ENCODE results near the gene FAM193A.

Gene FAM193A

GRCh38 chr4:2685541-2685940, 149.1 kb downstream of the FAM193A start:
- no peak for TF ChIP-seq POLR2A (IDR thresholded peaks at IDR 0.05; ENCODE audit: low read depth, low read length)
- no peak for DNase-seq (ENCODE audit: insufficient read length, low spot score)
- no peak for FAIRE-seq

GRCh38 chr4:2686379-2687265, 150.2 kb downstream of the FAM193A start:
- TF ChIP-seq POLR2A (IDR thresholded peaks at IDR 0.05; ENCODE audit: low read depth, low read length) = no peak
- DNase-seq (ENCODE audit: insufficient read length, low spot score) = no peak
- FAIRE-seq = no peak

- FAIRE-seq (no peak), DNase-seq (ENCODE audit: insufficient read length, low spot score) (no peak)
- no peak for TF ChIP-seq POLR2A (IDR thresholded peaks at IDR 0.05; ENCODE audit: low read depth, low read length)
Measured at GRCh38 chr4:2688281-2688680, 151.8 kb downstream of the FAM193A start.

- DNase-seq (ENCODE audit: insufficient read length, low spot score) (no peak), FAIRE-seq (no peak)
- no peak for TF ChIP-seq POLR2A (IDR thresholded peaks at IDR 0.05; ENCODE audit: low read depth, low read length)
Measured at GRCh38 chr4:2688697-2689096, 152.2 kb downstream of the FAM193A start.

GRCh38 chr4:2689114-2689513, 152.7 kb downstream of the FAM193A start:
- FAIRE-seq (no peak), DNase-seq (ENCODE audit: insufficient read length, low spot score) (no peak)
- no peak for TF ChIP-seq POLR2A (IDR thresholded peaks at IDR 0.05; ENCODE audit: low read depth, low read length)

GRCh38 chr4:2689825-2690700, 153.6 kb downstream of the FAM193A start:
- DNase-seq (ENCODE audit: insufficient read length, low spot score) (no peak), FAIRE-seq (no peak)
- TF ChIP-seq POLR2A (IDR thresholded peaks at IDR 0.05; ENCODE audit: low read depth, low read length) = no peak

GRCh38 chr4:2691313-2691712, 154.9 kb downstream of the FAM193A start:
- TF ChIP-seq POLR2A (IDR thresholded peaks at IDR 0.05; ENCODE audit: low read depth, low read length) = no peak
- DNase-seq (ENCODE audit: insufficient read length, low spot score) (no peak), FAIRE-seq (no peak)

GRCh38 chr4:2691952-2692435, 155.5 kb downstream of the FAM193A start:
- TF ChIP-seq POLR2A (IDR thresholded peaks at IDR 0.05; ENCODE audit: low read depth, low read length) = no peak
- no peak for FAIRE-seq
- no peak for DNase-seq (ENCODE audit: insufficient read length, low spot score)

GRCh38 chr4:2694691-2695090, 158.2 kb downstream of the FAM193A start:
- DNase-seq (ENCODE audit: insufficient read length, low spot score) (peak; percentile 61), FAIRE-seq (no peak)
- no peak for TF ChIP-seq POLR2A (IDR thresholded peaks at IDR 0.05; ENCODE audit: low read depth, low read length)

GRCh38 chr4:2695346-2696060, 159.1 kb downstream of the FAM193A start:
- FAIRE-seq = no peak

GRCh38 chr4:2696423-2696822, 160.0 kb downstream of the FAM193A start:
- no peak for TF ChIP-seq POLR2A (IDR thresholded peaks at IDR 0.05; ENCODE audit: low read depth, low read length)
- DNase-seq (ENCODE audit: insufficient read length, low spot score) (no peak), FAIRE-seq (no peak)

More at GRCh38 chr4:2695346-2696060, 159.1 kb downstream of the FAM193A start:
- DNase-seq (ENCODE audit: insufficient read length, low spot score) = no peak
- no peak for TF ChIP-seq POLR2A (IDR thresholded peaks at IDR 0.05; ENCODE audit: low read depth, low read length)

- no peak for FAIRE-seq
- DNase-seq (ENCODE audit: insufficient read length, low spot score) = no peak
Measured at GRCh38 chr4:2697995-2698414, 161.6 kb downstream of the FAM193A start.

GRCh38 chr4:2698504-2698903, 162.1 kb downstream of the FAM193A start:
- TF ChIP-seq POLR2A (IDR thresholded peaks at IDR 0.05; ENCODE audit: low read depth, low read length) = no peak
- FAIRE-seq (no peak), DNase-seq (ENCODE audit: insufficient read length, low spot score) (no peak)

More at GRCh38 chr4:2697995-2698414, 161.6 kb downstream of the FAM193A start:
- no peak for TF ChIP-seq POLR2A (IDR thresholded peaks at IDR 0.05; ENCODE audit: low read depth, low read length)

Data from H54 (cell line).